ENCODE results near the gene CCDC63.

The CCDC63 gene

DNA sequence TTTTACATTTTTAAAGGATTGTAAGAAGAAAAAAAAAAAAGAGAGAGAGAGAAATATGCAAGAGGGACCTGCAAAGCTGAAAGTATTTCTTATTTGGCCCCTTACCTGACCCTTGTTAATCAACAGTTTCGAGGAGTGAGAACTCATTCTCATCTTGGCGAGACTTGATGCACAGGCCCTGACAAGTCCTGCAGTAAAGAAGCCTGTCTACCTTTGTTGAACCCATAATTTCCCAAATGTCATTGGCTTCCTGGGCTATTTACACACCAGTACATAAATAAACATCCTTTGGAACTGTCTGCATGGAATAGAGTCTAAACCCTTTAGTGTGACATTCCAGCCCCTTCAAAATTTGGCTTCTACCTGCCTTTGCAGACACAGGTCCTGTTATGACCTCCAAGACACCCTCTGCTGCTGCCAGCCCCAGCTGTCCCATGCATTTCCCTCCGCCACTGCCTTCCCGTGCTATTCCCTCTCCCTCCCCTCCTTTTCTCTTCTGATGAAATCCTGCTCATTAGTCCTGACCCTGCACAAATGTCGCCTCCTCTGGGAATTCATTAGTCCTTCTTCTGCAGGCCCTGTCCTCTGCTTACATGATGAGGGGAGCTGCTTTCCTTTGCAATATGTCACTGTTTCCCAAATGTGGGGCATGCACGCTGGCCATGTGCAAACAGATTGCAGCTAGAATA, 38.5 kb downstream of the CCDC63 start:
- no peak for DNase-seq (ENCODE audit: low spot score)

DNA sequence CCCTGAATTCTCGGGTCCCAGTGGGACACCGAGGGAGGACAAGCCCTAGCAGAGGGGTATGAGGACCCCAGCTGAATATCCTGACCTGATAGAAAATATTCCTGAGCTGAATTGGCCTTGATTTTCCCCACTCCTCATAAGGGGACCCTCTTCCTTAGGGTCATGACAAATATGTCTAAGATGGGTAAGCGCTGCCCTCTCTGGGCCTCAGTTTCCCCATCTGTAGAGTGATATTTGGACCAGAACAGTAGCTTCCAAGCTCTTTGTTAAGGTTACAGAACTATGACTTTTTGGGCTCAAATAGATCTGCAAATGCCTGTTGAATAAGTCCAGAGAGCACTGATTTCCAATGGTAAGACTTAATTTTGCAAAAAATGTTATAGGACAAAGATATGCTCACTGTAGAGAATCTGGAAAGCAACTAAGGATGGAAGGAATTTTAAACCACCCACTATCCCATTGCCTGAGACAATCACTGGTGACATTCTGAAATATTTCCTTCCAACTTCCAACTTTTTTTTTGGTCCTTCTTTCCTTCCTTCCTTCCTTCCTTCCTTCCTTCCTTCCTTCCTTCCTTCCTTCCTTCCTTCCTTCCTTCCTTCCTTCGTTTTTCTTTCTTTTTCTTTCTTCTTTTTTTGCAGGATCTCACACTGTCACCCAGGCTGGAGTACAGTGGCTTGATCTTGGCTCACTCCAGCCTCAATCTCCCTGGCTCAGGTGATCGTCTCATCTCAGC, 41.6 kb downstream of the CCDC63 start:
- no peak for DNase-seq (ENCODE audit: low spot score)

DNA sequence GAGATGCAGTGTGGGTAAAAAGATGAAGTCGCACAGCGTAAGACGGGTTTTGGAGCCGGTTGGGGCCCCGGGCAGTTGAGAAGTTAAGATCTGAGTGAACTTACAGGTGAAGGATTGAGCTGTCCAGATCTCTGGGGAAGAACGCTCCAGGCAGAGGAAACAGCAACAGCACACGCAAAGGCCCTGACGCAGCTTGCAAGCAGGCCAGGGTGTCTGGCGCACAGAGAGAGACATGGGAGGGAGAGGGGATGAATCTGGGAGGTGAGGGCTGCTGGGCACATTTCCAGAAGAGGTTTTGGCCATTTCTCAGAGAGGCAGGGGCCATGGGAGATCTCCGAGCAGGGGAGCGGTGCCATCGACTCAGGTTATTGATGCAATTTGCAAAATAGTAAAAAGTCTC, 42.6 kb downstream of the CCDC63 start:
- no peak for DNase-seq (ENCODE audit: low spot score)

DNA sequence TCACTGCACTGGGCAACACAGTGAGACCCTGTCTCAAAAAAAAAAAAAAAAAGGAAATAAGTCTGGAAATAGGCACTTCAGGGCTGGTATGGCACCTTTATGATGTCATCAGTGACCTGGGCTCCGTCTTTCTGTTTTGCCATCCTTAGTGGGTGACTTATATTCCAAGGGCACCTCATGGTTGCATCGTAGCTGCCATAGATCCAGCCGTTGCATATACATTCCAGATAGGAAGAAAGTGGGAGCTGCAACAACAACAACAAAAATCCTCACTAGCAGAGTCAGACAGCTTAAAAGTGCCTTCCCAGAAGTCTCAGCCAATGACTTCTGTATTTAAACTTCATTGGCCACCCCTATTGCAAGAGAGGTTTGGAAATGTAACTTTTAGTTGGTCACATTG, 47.2 kb downstream of the CCDC63 start:
- no peak for DNase-seq (ENCODE audit: low spot score)

DNA sequence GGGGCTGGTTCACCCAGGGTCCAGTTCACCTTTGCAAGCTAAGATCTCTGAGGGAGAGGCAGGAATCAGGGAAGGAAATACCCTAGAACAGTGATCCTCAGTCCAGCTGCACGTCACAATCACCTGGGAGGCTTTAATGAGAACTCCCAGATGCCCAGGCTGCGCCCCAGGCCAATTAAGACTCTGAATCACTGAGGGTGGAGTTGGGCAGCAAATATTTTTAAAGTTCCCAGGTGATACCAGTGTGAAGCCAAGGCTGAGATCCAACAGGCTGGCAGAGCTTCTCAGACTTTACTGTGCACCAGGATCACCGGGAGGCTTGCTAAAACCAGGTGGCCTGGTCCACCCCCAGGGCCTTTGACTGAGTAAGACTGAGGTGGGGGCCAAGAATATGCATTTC, 49.8 kb downstream of the CCDC63 start:
- no peak for DNase-seq (ENCODE audit: low spot score)

DNA sequence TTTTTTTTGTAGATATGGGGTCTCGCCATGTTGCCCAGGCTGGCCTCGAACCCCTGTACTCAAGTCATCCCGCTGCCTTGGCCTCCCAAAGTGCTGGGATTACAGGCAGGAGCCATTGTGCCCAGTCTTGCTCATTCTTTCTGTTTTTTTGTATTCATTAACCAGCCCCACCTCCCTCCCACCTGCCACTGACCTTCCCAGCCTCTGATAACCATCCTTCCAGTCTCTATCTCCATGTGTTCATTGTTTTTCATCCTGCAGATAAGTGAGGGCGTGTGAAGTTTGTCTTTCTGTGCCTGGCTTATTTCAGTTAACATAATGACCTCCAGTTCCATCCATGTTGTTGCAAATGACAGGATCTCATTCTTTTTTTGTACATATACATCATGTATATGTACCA, 54.6 kb downstream of the CCDC63 start:
- no peak for DNase-seq (ENCODE audit: low spot score)

DNA sequence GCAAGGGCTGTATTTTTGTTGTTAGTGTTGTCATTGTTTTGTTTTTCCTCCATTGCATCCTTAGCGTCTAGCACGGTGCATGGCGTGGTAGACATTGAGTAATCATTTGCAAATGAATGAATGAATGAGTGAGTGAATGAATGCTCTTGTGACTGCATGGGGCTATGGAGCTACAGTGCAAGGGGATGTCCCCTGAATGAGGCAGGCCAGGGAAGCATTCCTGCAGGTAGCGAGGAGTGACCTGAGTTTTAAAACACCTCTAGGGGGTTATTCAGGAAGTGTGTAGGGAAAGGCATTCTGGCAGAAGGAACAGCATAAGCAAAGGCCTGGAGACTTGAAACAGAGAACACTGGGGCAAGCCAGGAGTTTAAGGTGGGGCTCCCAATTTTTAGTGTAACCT, 56.7 kb downstream of the CCDC63 start:
- DNase-seq (ENCODE audit: low spot score) = no peak

DNA sequence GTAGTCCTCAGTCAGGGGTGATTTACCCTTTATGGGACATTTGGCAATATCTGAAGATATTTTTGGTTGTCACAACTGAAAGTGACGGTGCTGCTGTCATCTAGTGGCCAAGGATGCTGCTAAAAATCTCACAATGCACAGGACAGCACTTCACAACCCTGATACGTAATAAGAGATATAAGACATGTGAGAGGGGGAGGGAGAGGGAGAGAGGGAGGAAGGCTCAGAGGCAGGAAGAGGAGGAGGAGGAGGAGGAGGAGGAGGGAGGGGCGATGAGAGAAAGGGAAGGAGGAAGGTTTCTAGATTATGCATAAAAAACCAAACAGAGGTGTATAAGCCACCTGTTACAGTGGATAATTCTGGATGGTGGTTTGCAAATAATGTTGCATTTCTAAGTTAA, 59.3 kb downstream of the CCDC63 start:
- DNase-seq (ENCODE audit: low spot score) = no peak

DNA sequence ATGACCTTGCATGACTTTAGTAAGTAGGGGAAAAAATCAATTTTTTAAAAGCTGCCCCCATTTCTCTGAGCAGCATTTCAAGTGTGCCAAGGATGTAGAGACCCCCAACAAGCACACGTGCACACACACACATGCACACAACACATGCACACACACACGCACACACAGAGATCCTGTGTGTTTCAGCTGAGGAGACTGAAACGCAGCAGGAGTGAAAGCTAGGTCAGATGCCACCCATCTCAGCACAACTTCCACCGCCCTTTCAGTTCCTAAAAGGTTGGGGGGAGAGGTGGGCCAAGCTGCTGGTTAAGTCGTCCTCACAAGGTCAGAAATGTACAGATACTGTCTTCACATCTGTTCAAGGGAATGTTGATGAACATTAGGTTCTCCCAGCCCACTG, 59.7 kb downstream of the CCDC63 start:
- DNase-seq (ENCODE audit: low spot score) = no peak

DNA sequence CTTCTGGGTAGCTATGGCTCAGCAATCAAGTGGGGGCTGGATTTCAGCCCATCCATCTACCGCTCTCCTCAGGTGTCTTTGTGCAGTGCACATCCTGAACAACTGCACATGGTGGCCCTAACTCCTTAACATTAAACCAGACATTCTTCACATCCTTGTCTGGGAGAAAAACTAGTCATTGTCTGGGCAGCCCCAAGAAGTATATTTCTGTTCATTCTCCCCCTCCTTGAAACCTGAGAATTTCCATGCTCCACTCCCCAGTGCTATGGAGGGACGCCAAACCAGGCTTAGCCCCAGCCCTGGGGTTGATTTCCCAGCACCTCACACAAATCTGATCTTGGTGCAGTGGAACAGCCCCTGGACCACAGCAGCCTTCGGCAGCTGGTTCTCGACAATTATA, 60.2 kb downstream of the CCDC63 start:
- DNase-seq (ENCODE audit: low spot score) = no peak

DNA sequence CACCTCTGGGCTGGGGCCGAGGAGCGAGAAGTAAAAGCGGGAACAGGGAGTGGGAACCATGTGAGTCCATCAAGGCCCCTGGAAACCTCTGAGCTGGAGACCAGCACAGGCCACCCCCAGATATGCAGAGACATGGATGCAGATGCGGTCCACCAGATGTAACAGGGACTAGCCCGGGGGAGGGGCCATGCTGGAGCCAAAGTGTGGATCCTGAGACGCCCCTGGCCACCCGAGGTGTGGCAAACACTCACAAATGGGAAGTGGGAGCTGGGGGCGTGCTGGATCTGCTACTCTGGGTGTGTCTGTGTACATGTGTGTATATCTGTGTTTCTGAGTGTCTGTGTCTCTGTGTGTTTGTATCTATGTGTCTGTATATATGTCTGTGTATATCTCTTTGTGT, 60.8 kb downstream of the CCDC63 start:
- DNase-seq (ENCODE audit: low spot score) = no peak

DNA sequence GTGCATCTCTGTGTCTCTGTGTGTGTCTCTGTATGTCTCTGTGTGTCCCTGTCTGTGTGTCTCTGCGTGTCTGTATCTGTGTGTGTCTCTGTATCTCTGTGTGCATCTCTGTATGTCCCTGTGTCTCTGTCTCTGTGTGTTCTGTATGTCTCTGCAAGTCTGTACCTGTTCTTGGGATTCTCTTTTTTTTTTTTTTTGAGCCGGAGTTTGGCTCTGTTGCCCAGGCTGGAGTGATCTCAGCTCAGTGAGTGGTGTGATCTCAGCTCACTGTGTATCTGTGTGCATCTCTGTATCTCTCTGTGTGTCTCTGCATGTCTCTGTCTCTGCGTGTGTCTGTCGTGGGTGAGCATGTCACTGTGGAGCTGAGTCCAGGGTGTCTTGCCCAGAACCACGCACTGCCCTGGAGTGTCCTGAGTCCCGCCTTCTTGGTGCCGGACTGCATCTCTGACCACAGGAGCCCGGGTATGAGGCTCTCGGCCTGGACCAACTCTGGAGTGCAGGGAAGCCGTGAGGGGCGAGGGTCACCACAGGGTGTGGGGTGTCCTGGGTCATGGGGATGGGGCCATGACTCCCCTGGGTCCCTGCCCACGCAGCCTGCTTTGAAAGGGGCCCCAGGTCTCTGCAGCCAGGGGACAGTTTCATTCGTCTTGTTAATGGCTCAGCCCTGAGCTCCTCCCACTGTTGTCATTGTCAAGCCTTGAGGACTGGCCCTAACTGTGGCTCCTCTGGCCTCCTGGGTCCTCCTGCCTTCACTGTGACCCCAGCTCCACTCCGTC, 61.8 kb downstream of the CCDC63 start:
- DNase-seq (ENCODE audit: low spot score) = no peak

DNA sequence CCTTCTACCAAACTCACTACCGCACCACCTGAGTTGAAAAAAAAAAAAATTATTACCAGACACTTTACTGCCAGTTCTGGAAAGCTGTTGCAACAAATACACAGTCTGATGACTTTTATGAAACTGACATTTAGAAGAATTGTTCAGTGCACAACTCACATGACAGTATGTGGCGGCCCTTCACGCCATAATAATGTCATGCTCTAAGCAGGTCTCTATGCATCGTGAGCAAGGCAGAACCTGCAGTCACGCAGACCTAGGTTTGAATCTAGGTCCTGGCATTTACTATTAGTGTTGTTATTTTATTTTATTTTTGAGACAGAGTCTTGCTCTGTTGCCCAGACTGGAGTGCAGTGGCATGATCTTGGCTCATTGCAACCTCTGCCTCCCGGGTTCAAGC, 65.5 kb downstream of the CCDC63 start:
- no peak for DNase-seq (ENCODE audit: low spot score)

DNA sequence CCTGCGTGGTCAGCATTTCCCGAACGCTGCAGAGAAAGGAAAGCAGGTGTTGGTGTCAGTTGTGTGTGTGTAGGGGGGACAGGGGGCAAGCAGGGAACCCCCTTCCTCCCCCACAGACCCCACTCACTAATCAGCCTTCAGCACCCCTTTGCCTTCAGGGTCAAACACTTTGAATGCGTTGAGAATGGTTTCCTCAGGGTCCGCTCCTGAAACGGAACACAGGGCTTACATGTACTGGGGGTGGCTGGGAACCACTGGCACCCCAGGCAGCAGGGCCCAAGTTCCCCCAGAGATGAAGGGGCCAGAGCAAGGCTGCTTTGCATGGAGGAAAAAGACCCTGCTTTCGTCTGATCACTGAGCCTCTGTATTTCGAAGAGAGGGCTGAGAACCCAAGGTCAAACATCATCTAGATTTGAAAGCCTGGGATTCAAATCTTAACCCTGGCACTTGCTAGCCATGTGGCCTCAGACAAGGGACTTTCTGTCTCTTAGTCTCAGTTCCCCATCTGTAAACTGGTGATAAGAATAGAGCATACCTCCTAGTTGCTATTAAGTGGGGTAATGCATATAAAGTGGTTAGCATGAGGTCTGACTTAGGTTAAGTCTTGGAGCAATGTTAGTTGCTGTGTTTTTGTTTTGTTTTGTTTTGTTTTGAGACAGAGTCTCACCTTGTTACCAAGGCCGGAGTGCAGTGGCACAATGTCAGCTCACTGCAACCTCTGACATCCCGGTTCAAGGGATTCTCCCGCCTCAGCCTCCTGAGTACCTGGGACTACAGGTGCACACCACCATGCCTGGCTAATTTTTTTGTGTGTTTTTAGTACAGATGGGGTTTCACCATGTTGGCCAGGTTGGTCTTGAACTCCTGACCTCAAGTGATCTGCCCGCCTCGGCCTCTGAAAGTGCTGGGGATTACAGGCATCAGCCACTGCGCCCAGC, 66.6 kb downstream of the CCDC63 start:
- DNase-seq (ENCODE audit: low spot score) = no peak

DNA sequence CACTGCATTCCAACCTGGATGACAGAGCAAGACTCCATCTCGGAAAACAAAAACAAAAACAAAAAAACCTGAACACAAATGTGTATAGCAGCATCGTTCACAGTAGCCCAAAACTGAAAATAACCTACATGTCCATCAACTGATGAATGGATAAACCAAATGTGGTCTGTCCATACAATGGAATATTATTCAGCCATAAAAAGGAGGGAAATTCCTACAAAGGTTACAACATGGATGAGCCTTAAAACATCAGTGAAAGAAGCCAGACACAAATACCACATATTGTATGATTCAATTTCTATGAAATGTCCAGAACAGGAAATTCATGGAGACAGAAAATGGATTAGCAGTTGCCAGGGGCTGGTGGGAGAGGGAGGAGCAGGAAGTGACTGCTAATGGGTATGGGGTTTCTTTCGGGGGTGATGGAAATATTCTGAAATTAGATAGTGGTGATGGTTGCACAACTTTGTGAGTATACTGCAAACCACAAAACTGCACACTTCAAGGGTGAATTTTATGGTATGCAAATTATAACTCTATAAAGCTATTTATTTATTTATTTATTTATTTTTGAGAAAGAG, 69.6 kb downstream of the CCDC63 start:
- no peak for DNase-seq (ENCODE audit: low spot score)

DNA sequence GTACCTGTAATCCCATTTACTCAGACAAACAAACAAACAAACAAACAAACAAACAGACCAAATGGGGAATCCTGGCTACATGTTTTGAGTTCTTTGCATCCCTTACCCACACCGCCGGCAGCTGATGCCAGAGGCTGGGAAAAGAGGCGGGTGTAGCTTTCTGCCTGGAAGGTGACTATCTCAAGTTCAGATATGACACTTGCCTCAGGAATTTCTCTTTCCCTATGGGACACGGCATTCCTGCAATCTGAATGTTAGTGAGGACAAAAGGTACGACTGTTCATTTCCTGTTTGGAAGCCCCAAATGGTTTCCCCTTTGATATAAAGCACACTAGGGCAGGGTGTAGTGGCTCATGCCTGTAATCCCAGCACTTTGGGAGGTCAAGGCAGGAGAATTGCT, 70.7 kb downstream of the CCDC63 start:
- no peak for DNase-seq (ENCODE audit: low spot score)

DNA sequence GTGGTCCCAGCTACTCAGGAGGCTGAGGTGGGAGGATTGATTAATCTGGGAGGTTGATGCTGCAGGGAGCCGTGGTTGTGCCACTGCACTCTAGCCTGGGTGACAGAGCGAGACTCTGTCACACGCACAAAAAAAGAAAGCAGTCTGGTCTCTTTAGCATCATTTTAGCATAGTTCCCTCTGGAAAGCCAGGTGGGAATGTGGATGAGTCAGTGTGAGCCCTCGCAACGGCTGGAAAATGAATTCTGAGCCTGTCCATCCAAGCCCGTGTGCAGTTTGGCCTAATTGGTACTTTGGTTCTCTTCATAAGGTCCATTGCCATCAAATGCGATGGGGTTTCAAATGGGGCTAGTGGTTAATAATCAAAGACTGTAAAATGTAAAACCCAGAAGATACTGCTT, 71.2 kb downstream of the CCDC63 start:
- no peak for DNase-seq (ENCODE audit: low spot score)

DNA sequence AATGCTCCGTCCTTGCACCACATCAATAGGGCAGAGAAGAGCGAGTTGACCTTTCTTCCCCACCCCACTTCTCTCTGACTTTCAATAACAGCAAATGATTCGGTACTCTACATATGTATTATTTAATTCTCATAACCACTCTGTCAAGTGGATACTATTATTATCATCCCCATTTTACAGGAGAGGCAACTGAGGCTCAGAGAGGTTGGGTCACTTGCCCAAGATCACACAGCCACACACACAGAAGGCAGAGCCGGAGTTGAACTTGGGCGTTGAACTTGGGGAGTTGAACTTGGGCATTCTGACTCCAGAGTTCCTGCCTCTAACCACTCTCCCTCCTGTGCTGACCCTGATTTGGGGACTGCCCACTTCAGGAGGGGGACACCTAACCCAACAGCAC, 72.9 kb downstream of the CCDC63 start:
- no peak for DNase-seq (ENCODE audit: low spot score)

DNA sequence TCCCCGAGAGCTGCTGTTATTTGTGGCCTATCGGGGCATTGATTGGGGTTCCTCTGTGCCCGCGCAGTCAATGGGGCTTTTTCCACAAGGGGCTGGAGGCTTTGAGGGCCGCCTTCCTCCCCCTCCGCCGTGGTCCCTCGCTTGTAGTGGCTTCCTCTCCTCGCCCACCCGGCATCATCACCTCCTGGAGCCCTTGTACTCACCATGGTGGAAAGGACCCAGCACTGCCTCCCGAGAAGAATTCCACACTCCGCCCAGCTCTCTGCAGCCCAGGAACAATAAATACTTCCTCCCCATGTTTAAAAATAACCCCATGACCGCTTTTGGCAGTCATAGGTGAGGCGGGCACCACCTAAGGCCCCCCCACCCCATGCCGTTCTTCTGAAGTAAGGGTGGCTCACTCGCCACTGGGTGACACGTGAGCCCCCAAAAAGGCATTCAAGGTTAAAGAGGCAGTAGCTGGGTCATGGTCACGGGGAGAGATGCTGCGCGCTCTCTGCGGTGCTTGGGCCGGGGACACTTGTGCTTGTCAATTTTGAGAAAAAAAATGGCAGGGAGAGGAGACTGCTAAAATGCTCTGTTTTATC, 73.6 kb downstream of the CCDC63 start, which contains the start of gene MYL2:
Gene MYL2 (minus strand): TSS at position 256 of the 587 bp plus-strand sequence. CDS start 50 bp downstream, at position 206.
- DNase-seq (ENCODE audit: low spot score) = no peak

DNA sequence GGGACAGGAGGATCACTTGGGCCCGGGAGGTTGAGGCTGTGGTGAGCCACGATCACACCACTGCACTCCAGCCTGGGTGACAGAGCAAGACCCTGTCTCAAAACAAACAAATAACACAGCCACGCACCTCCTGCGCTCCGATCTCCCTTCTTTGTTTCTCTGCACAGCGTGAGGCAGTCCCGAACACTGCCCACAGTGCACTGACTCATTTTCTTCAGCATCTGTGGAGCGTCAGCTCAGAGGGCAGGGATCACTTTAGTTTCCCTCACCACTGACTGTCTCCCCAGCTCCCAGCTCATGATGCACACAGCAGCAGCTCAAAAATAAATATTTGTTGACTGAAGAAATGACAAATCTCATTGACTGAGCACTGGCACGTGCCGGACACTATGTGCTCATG, 74.5 kb downstream of the CCDC63 start:
- no peak for DNase-seq (ENCODE audit: low spot score)

DNA sequence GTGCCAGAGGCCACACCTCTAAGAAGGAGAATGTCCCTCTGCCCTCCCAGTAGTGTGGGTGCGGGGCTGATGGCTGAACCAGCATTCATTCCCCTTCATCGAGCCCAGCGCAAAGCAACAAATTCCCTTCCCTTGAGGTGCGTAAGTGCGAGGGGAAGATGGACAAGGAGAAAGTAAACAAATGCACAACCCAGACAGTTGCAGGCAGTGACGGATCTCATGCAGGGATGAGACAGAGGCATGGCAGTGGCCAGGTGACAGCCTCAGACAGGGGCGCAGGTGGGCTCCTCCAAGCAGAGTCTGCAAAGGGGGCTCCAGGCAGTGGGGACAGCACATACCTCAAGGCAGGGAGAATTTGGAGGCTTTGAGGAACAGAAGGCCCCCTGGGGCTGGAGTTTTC, 75.9 kb downstream of the CCDC63 start:
- no peak for DNase-seq (ENCODE audit: low spot score)
